ENCODE results near the gene CYTL1. TPM values are rescaled to one million over a fixed set of nuclear protein-coding genes. Genes with fewer than 3 reads are reported as not detected.

CYTL1 gene
- total RNA-seq (2012; rRNA removed) (1.3 and 1.4 TPM in 2 replicates), polyA plus RNA-seq (2012; rRNA removed) (5.8 and 7.4 TPM in 2 replicates), Bru-seq, nascent RNA (percentile 44 among the genes with signal in this experiment), BruChase-seq, experiment 1, labeled RNA remaining after a 6-hour chase (percentile 42 among the genes with signal in this experiment), BruChase-seq, experiment 2, labeled RNA remaining after a 2-hour chase (percentile 35 among the genes with signal in this experiment)
- polyA plus RNA-seq (2012; cell fraction: cytosol; rRNA removed) = 2.9 and 20.0 TPM in 2 replicates
- 1.0 and 5.5 TPM in 2 replicates for polyA plus RNA-seq (2012; cell fraction: nucleus; rRNA removed; ENCODE audit: low replicate concordance)
- long read RNA-seq, transcript CYTL1-201 (4 exons, 1,003 nt) = major isoform, 11 of 11 reads
- long read RNA-seq, partial matches to known transcripts = 0 of 11 reads
- long read RNA-seq, other reads (novel, unspliced or antisense) = 0 of 11 reads

GRCh38 chr4:5019274-5019673, at the start of gene CYTL1:
CYTL1 (minus strand) TSS chr4:5019458; CDS start chr4:5019445, 13 bp downstream.
- H3K9me3 ChIP-seq (ENCODE audit: control insufficient read depth, insufficient read depth, low read length) = peaks cover 12% of the 10 kb centered on the region
- H3K56ac ChIP-seq (ENCODE audit: extremely low read depth, insufficient read depth, low read length) = no peak within 1 kb of the TSS
- peak within 1 kb of the TSS; percentile 66; the same call in 1 of the 2 replicates for H3K18ac ChIP-seq (ENCODE audit: low read depth, low read length)
- peak within 1 kb of the TSS; percentile 55; the same call in 1 of the 2 replicates for H3K4me2 ChIP-seq (ENCODE audit: low read depth, low read length)
- no TSS peak for BruUV-seq (replicated peaks)
- no peaks in the 10 kb centered on the region for H4K20me1 ChIP-seq (ENCODE audit: insufficient read depth, low read length)
- H4K91ac ChIP-seq (ENCODE audit: insufficient read depth, low read depth, low read length) = no peak within 1 kb of the TSS; the same call in 1 of the 2 replicates
- H3K9ac ChIP-seq (ENCODE audit: low read depth, low read length) = peak within 1 kb of the TSS; percentile 30; the same call in 1 of the 2 replicates
- ATAC-seq (ENCODE audit: low read depth) = peak; percentile 87
- intact Hi-C loops (cut with micrococcal nuclease) = no loop called here
- peak within 1 kb of the TSS; percentile 55; the same call in 1 of the 2 replicates for H4K5ac ChIP-seq (ENCODE audit: low read depth, low read length)
- H2AFZ ChIP-seq (replicated peaks; ENCODE audit: low read length, poor library complexity) = peak within 1 kb of the TSS; percentile 85
- H4K8ac ChIP-seq (ENCODE audit: low read depth in 2 of 2, low read length in 2 of 2) = peak within 1 kb of the TSS; percentile 47 to 89; a peak in 3 of 4 replicates
- dilution Hi-C loops (cut with HindIII; ENCODE audit: low sequenced_read_pairs, unreplicated experiment) = no loop called here
- in situ Hi-C loops (cut with MboI; ENCODE audit: low sequenced_read_pairs) = no loop called here
- no peak within 1 kb of the TSS; the same call in 2 of the 3 replicates for H2BK15ac ChIP-seq (ENCODE audit: low read depth, low read length)
- H3K4me1 ChIP-seq (ENCODE audit: control insufficient read depth, insufficient read depth, low read length) = peaks cover 2% of the 10 kb centered on the region; the same call in 1 of the 2 replicates
- peak within 1 kb of the TSS; percentile 30 for H3K4me3 ChIP-seq (ENCODE audit: insufficient read depth, low read depth, low read length)
- no peak within 1 kb of the TSS for H2AK9ac ChIP-seq (replicated peaks; ENCODE audit: low read depth, low read length, poor library complexity)
- H2BK5ac ChIP-seq (ENCODE audit: low read depth, low read length, poor library complexity, severe bottlenecking) = no peak within 1 kb of the TSS
- CTCF ChIA-PET = interaction anchor here (0.6 kb wide), 1 partner anchor 8 kb away, joined by 3 read pairs; no protein-coding TSS in a partner anchor
- peak within 1 kb of the TSS; percentile 69; the same call in 1 of the 2 replicates for H2AK5ac ChIP-seq (ENCODE audit: low read depth, low read length)
- H3K4ac ChIP-seq (ENCODE audit: low read depth, low read length) = peak within 1 kb of the TSS; percentile 62
- no peak within 1 kb of the TSS for H3K27ac ChIP-seq (ENCODE audit: insufficient read depth, low read length)
- H3K27me3 ChIP-seq (ENCODE audit: control insufficient read depth, insufficient read depth, low read length) = peaks cover 18% of the 10 kb centered on the region
- peak within 1 kb of the TSS; percentile 32; the same call in 1 of the 2 replicates for H2BK120ac ChIP-seq (ENCODE audit: low read depth, low read length)
- no peak within 1 kb of the TSS for H3K23ac ChIP-seq (ENCODE audit: low read depth, low read length)
- 2% methylated on average over 13 of the region's 28 CpGs; no CpG with 5 or more reads in 1 of the 2 experiments for WGBS, 2 experiments (ENCODE audit: extremely low coverage in 2 of 2, insufficient read length in 1 of 2)
- no peak for DNase-seq
- no peak for TF ChIP-seq CEBPB (IDR thresholded peaks at IDR 0.05; ENCODE audit: low read depth, low read length)
- TF ChIP-seq USF2 (IDR thresholded peaks at IDR 0.05; ENCODE audit: low read depth, low read length) = no peak
- TF ChIP-seq RFX5 (IDR thresholded peaks at IDR 0.05; ENCODE audit: low read depth, low read length) = no peak
- TF ChIP-seq POLR2A (IDR thresholded peaks at IDR 0.05; ENCODE audit: low read depth, low read length) = no peak
- POLR2A ChIA-PET (ENCODE audit: unreplicated experiment) = no interaction called here
- no peaks in the 10 kb centered on the region for H3K79me1 ChIP-seq (ENCODE audit: low read depth in 1 of 2, low read length in 2 of 2)
- H2BK20ac ChIP-seq (ENCODE audit: low read depth, low read length) = peak within 1 kb of the TSS; percentile 34; the same call in 1 of the 2 replicates
- H3K14ac ChIP-seq (replicated peaks; ENCODE audit: low read depth, low read length) = no peak within 1 kb of the TSS
- H3K36me3 ChIP-seq (ENCODE audit: control insufficient read depth, insufficient read depth, low read length) = no peaks in the 10 kb centered on the region
- H3K9me1 ChIP-seq (ENCODE audit: insufficient read depth, low read length) = no peaks in the 10 kb centered on the region
